B cell (primary cell): ENCODE results near the gene CYP3A5.
"Not testable (repeated sequence)": the region's sequence is repeated elsewhere in the genome, so short reads cannot be mapped to it uniquely, and the experiment has no call there.

ENCODE experiments used
- CTCF ChIP-seq: fragments of 200-600 bp; IDR thresholded peaks from one replicate; pipeline ENCODE4 v1.8.0; 2022; ENCODE audit warnings: antibody characterized with exemption, mild to moderate bottlenecking
- EZH2 ChIP-seq: IDR thresholded peaks from 2 replicates; pipeline ENCODE4 v1.6.1; 2012; ENCODE audit warnings: borderline replicate concordance, low read depth, mild to moderate bottlenecking, moderate library complexity, low read length; ENCODE audit not compliant: insufficient read depth, poor library complexity, severe bottlenecking

GRCh38 chr7:99692563-99692962 lies 12.8 kb upstream of the CYP3A5 start:
- not testable (repeated sequence) for TF ChIP-seq CTCF, EZH2
